K562 (cell line): ENCODE data around the gene CLASP2. TPM values are rescaled to one million over a fixed set of nuclear protein-coding genes. Genes with fewer than 3 reads are reported as not detected.

Experiments
- ATAC-seq: fragments of 200-7000 bp; cut with Tn5 transposase; 3 replicates; pipeline ENCODE4 v1.9.1; 2020; ENCODE audit warnings: moderate library complexity
- BruUV-seq: library from RNA; stranded (reverse); fragments of 400-500 nt; replicated peaks from 2 replicates; lab custom pipeline; 2021; lab: Mats Ljungman, UMichigan
- CTCF ChIA-PET: fragments of 300-600 bp; formaldehyde crosslinking; extraction: SDS; loops from one replicate; lab custom pipeline; 2021; ENCODE audit warnings: low intra/inter-chr PET ratio; lab: Yijun Ruan, JAX
- POLR2A ChIA-PET: fragments of 300-600, 350-650 bp; sonication (Branson Sonifier 250); formaldehyde crosslinking; extraction: SDS; loops from one replicate; lab custom pipeline; 2021; ENCODE audit warnings: antibody characterized with exemption, inconsistent platforms; lab: Yijun Ruan, JAX
- DNase-seq, 4 experiments: peaks; one replicate each; pipeline versions ENCODE4 v3.0.0 to v3.0.0-alpha.2; 2011 to 2018; ENCODE audit warnings: low spot score in 3 of 4, mixed read lengths in 3 of 4; ENCODE audit errors: extremely low read depth in 1 of 4
- FAIRE-seq: peaks from 2 replicates; lab custom pipeline; 2011; peaks lifted over from hg19 to GRCh38; lab: Jason Lieb, UNC
- H2AFZ ChIP-seq: 2 replicates; pipeline ENCODE4 v1.6.0; 2011; ENCODE audit warnings: low read depth, low read length, control low read depth, inconsistent platforms
- H3K27ac ChIP-seq: fragments of 200-600 bp; 3 replicates; pipeline ENCODE4 v1.8.0; 2011; ENCODE audit warnings: low read depth, mild to moderate bottlenecking, control low read depth, inconsistent platforms, low read length, moderate library complexity, mixed read lengths; ENCODE audit errors: extremely low read depth
- H3K27me3 ChIP-seq, 2 experiments: fragments of 300-600 bp in 1 of 2; 2 replicates in 1 of 2; 3 replicates in 1 of 2; pipeline versions ENCODE4 v1.6.0 to v1.8.0; 2011; ENCODE audit warnings: inconsistent platforms in 2 of 2, low read length in 2 of 2, mild to moderate bottlenecking in 1 of 2, mixed read lengths in 1 of 2, moderate library complexity in 1 of 2; ENCODE audit not compliant: control insufficient read depth in 2 of 2, insufficient read depth in 2 of 2
- H3K36me3 ChIP-seq: fragments of 300-600 bp; 3 replicates; pipeline ENCODE4 v1.8.0; 2011; ENCODE audit warnings: mild to moderate bottlenecking, low read length, inconsistent platforms; ENCODE audit not compliant: control insufficient read depth, insufficient read depth
- H3K4me1 ChIP-seq, 2 experiments: fragments of 200-600 bp in 1 of 2; replicated peaks in 1 of 2; 2 replicates in 1 of 2; 3 replicates in 1 of 2; pipeline versions ENCODE4 v1.5.1 to v1.8.0; 2011; ENCODE audit warnings: inconsistent platforms in 2 of 2, low read length in 2 of 2, mild to moderate bottlenecking in 1 of 2, mixed read lengths in 1 of 2, moderate library complexity in 1 of 2; ENCODE audit not compliant: control insufficient read depth in 2 of 2, insufficient read depth in 2 of 2
- H3K4me2 ChIP-seq: 2 replicates; pipeline ENCODE4 v1.6.1; 2011; ENCODE audit warnings: low read length, control low read depth, inconsistent platforms, mixed read lengths; ENCODE audit not compliant: insufficient read depth
- H3K4me3 ChIP-seq: fragments of 200-600 bp; sonication (generic), shearing (Covaris generic); 2 replicates; pipeline ENCODE4 v1.5.1; 2016; ENCODE audit warnings: control low read depth, inconsistent platforms
- H3K79me2 ChIP-seq: fragments of 200-600 bp; 3 replicates; pipeline ENCODE4 v1.8.0; 2011; ENCODE audit warnings: low read length, inconsistent platforms; ENCODE audit not compliant: control insufficient read depth, insufficient read depth
- H3K9ac ChIP-seq, 2 experiments: 2 replicates each; pipeline versions ENCODE4 v1.6.0 to v1.6.1; 2011; ENCODE audit warnings: low read depth in 2 of 2, low read length in 2 of 2, control low read depth in 1 of 2, inconsistent platforms in 1 of 2, mild to moderate bottlenecking in 1 of 2, mixed read lengths in 1 of 2; ENCODE audit not compliant: insufficient read depth in 1 of 2
- H3K9me1 ChIP-seq: one replicate; pipeline ENCODE4 v1.6.0; 2011; ENCODE audit warnings: inconsistent platforms, mild to moderate bottlenecking, low read length, moderate library complexity; ENCODE audit not compliant: control insufficient read depth, insufficient read depth
- H3K9me3 ChIP-seq: replicated peaks from 2 replicates; pipeline ENCODE4 v1.5.1; 2011; ENCODE audit warnings: low read depth, low read length, inconsistent platforms; ENCODE audit not compliant: control insufficient read depth, insufficient read depth
- H4K20me1 ChIP-seq: replicated peaks from 2 replicates; pipeline ENCODE4 v1.6.1; 2011; ENCODE audit warnings: low read length, inconsistent platforms, mixed read lengths; ENCODE audit not compliant: control insufficient read depth, insufficient read depth
- CGGBP1 ChIP-seq: fragments of 250-450 bp; sonication (Bioruptor Pico); IDR thresholded peaks from 2 replicates; pipeline ENCODE4 v1.9.0; 2021; ENCODE audit warnings: mild to moderate bottlenecking
- CREB5 ChIP-seq: fragments of 250-450 bp; sonication (Bioruptor Pico); IDR thresholded peaks from 2 replicates; pipeline ENCODE4 v1.5.0; 2020; ENCODE audit warnings: mild to moderate bottlenecking
- CSDE1 ChIP-seq, 2 experiments: fragments of 450-650 bp; IDR thresholded peaks; 2 replicates each; pipeline ENCODE4 v1.6.1; 2016; ENCODE audit warnings: mild to moderate bottlenecking in 1 of 2
- ELF1 ChIP-seq: fragments of 200-800 bp; sonication (Bioruptor generic); IDR thresholded peaks from 2 replicates; pipeline ENCODE4 v1.6.1; 2016; ENCODE audit warnings: missing genetic modification characterization, missing compliant biosample characterization
- IRF9 ChIP-seq: fragments of 450-650 bp; IDR thresholded peaks from 2 replicates; pipeline ENCODE4 v1.6.1; 2016; ENCODE audit warnings: missing biosample characterization, missing genetic modification characterization
- PCBP2 ChIP-seq: fragments of 200-400 bp; formaldehyde crosslinking; IDR thresholded peaks from 2 replicates; pipeline ENCODE4 v1.6.1; 2018; ENCODE audit warnings: low read length, low read depth, mild to moderate bottlenecking, moderate library complexity; ENCODE audit not compliant: poor library complexity, severe bottlenecking
- PHF21A ChIP-seq: fragments of 450-650 bp; IDR thresholded peaks from 2 replicates; pipeline ENCODE4 v1.6.1; 2017; ENCODE audit warnings: low read depth, borderline replicate concordance
- VEZF1 ChIP-seq: fragments of 200-800 bp; sonication (Bioruptor generic); IDR thresholded peaks from 2 replicates; pipeline ENCODE4 v1.6.1; 2017; ENCODE audit warnings: missing genetic modification characterization, missing compliant biosample characterization
- ZNF12 ChIP-seq: sonication (generic); formaldehyde crosslinking; IDR thresholded peaks from 2 replicates; pipeline ENCODE4 v1.4.0; 2020; ENCODE audit warnings: mild to moderate bottlenecking, missing genetic modification reagents
- ZNF197 ChIP-seq: fragments of 200-800 bp; sonication (Bioruptor generic); IDR thresholded peaks from 2 replicates; pipeline ENCODE4 v1.6.1; 2016; ENCODE audit warnings: low read depth, missing genetic modification characterization, missing compliant biosample characterization
- ZNF224 ChIP-seq: sonication (generic); formaldehyde crosslinking; IDR thresholded peaks from 2 replicates; pipeline ENCODE4 v1.8.0; 2022; ENCODE audit warnings: mild to moderate bottlenecking, missing genetic modification reagents
- ZNF551 ChIP-seq: fragments of 250-450 bp; sonication (Bioruptor Pico); IDR thresholded peaks from 2 replicates; pipeline ENCODE4 v1.5.0; 2021; ENCODE audit warnings: mild to moderate bottlenecking, moderate library complexity
- WGBS: fragments of 100-300 bp; shearing (Covaris generic); methylation state at CpG from one replicate; pipeline ENCODE4 v1.1.6; 2016; ENCODE audit warnings: low coverage, mixed read lengths; ENCODE audit not compliant: insufficient coverage; ENCODE audit errors: missing lambda C conversion rate; 5-methylcytosine and 5-hydroxymethylcytosine counted together
- in situ Hi-C: fragments of 300-500 bp; cut with MboI; formaldehyde crosslinking; loops from 4 replicates; pipeline ENCODE4 v1.15.0; 2018; ENCODE audit warnings: inconsistent platforms, mixed read lengths
- intact Hi-C: fragments of 100-400 bp; cut with micrococcal nuclease; formaldehyde crosslinking; loops from 2 replicates; pipeline ENCODE4 v1.14.2; 2022
- polyA plus RNA-seq, 8 experiments: library from polyadenylated mRNA; depleted of rRNA in 4 of 8; stranded (reverse) in 5 of 8; unstranded in 3 of 8; fragments of >200 nt; fragmentation: Nextera tagmentation in 2 of 8; fragmentation: Illumina TruSeq in 1 of 8; extraction: Ambion mirVana in 2 of 8; extraction: Trizol in 1 of 8; gene quantifications; 2 replicates each; pipeline versions ENCODE4 v1.2.1 to v1.2.3, GENCODE V29; 2011 to 2014; ENCODE audit warnings: inconsistent platforms in 1 of 8, missing spikeins in 1 of 8
- total RNA-seq, 7 experiments: library from RNA; depleted of rRNA in 6 of 7; stranded (reverse); fragments of >200 nt in 6 of 7; fragmentation: Illumina TruSeq in 2 of 7; extraction: Trizol in 2 of 7; gene quantifications; 2 replicates each; pipeline versions ENCODE4 v1.2.1 to v1.2.3, GENCODE V29; 2011 to 2021; ENCODE audit warnings: low replicate concordance in 1 of 7
- TF ChIP-seq, protein P1 (sequence below): sonication (generic); formaldehyde crosslinking; IDR thresholded peaks from 2 replicates; pipeline ENCODE4 v1.8.0; 2022; ENCODE audit warnings: mild to moderate bottlenecking, missing genetic modification reagents
- TF ChIP-seq, protein P2 (sequence below): fragments of 250-450 bp; sonication (Bioruptor Pico); IDR thresholded peaks from 2 replicates; pipeline ENCODE4 v1.8.0; 2021; ENCODE audit warnings: moderate library complexity, mild to moderate bottlenecking, inconsistent platforms

The CLASP2 gene
- total and polyA plus RNA-seq, 9 of the 15 experiments (the other 6 are each of a cell fraction or from before 2014, with no cell fraction given) = 13.5 to 107 (median 71.8) TPM

DNA sequence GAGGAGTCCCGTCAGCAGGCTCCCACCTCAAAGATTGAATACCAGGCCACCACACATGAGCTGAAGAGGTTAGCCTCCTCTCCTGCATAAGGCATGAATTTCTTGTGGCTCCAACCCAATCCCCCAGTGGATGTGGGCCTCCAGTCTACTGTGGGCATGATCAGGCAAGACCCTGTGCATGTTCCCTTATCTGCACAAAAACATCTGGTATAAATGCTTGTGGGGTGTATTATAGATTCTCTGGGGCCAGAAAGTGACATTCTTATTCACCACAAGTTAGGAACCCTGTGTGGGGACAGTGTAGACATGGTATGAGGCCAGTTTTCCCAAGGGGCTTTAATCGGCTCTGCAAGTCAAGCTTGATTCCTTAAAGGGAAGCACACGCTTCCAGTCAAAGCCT is 259.6 kb downstream of the CLASP2 start:
- POLR2A ChIA-PET = interaction anchor here (0.6 kb wide), 1 partner anchor 49 kb away, joined by 3 read pairs; no protein-coding TSS in a partner anchor
- Histone ChIP-seq H3K27ac (no peak overlapping the region), H4K20me1 (no peaks in the 10 kb centered on the region), H3K36me3 (no peaks in the 10 kb centered on the region), H3K9ac (no peak overlapping the region), H3K9me3 (peaks cover 6% of the 10 kb centered on the region; the same call in 1 of the 2 replicates), H3K4me2 (no peak overlapping the region), H3K4me3 (no peak overlapping the region), H2AFZ (no peak overlapping the region), H3K9me1 (no peaks in the 10 kb centered on the region), H3K27me3 (no peaks in the 10 kb centered on the region), H3K79me2 (no peaks in the 10 kb centered on the region), H3K4me1 (no peaks in the 10 kb centered on the region; a peak in 1 of 5 replicates)
- no TSS peak for BruUV-seq
- in situ Hi-C loops (no loop called here), intact Hi-C loops (no loop called here)
- CTCF ChIA-PET = no interaction called here
- DNase-seq = no peak
- FAIRE-seq = no peak
- ATAC-seq = no peak
- 48% methylated on average over 3 of the region's 3 CpGs for WGBS
- TF ChIP-seq ZNF551 (CRISPR knock-in tag) = no peak
- TF ChIP-seq, protein P1, sequence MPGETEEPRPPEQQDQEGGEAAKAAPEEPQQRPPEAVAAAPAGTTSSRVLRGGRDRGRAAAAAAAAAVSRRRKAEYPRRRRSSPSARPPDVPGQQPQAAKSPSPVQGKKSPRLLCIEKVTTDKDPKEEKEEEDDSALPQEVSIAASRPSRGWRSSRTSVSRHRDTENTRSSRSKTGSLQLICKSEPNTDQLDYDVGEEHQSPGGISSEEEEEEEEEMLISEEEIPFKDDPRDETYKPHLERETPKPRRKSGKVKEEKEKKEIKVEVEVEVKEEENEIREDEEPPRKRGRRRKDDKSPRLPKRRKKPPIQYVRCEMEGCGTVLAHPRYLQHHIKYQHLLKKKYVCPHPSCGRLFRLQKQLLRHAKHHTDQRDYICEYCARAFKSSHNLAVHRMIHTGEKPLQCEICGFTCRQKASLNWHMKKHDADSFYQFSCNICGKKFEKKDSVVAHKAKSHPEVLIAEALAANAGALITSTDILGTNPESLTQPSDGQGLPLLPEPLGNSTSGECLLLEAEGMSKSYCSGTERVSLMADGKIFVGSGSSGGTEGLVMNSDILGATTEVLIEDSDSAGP (CRISPR knock-in tag) = no peak
- TF ChIP-seq PHF21A = no peak
- TF ChIP-seq PCBP2 = no peak
- TF ChIP-seq CSDE1 (IDR thresholded peaks at IDR 0.05) = no peak
- TF ChIP-seq VEZF1 = no peak
- TF ChIP-seq, protein P2, sequence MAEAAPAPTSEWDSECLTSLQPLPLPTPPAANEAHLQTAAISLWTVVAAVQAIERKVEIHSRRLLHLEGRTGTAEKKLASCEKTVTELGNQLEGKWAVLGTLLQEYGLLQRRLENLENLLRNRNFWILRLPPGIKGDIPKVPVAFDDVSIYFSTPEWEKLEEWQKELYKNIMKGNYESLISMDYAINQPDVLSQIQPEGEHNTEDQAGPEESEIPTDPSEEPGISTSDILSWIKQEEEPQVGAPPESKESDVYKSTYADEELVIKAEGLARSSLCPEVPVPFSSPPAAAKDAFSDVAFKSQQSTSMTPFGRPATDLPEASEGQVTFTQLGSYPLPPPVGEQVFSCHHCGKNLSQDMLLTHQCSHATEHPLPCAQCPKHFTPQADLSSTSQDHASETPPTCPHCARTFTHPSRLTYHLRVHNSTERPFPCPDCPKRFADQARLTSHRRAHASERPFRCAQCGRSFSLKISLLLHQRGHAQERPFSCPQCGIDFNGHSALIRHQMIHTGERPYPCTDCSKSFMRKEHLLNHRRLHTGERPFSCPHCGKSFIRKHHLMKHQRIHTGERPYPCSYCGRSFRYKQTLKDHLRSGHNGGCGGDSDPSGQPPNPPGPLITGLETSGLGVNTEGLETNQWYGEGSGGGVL = no peak
- TF ChIP-seq CGGBP1 (CRISPR knock-in tag) = no peak
- no peak for TF ChIP-seq ZNF12
- TF ChIP-seq ZNF224 = no peak
- TF ChIP-seq CREB5 (CRISPR knock-in tag) = no peak
- TF ChIP-seq IRF9 = no peak
- no peak for TF ChIP-seq ELF1
- TF ChIP-seq ZNF197 (CRISPR knock-in tag) = no peak
